Heart left ventricle (tissue), 13 donors: ENCODE data around the gene SIM2.

Experiments
- CTCF ChIP-seq, 12 donors: fragments of 200-600 bp; sonication (generic) in 4 of 12; IDR thresholded peaks; one replicate each; pipeline versions ENCODE4 v1.5.0 to v1.8.0; 2018 to 2022; ENCODE audit warnings: antibody characterized with exemption in 12 of 12, mild to moderate bottlenecking in 5 of 12
- POLR2A ChIP-seq, 2 donors: fragments of 450-650 bp; IDR thresholded peaks; one replicate each; pipeline ENCODE4 v1.6.1; 2017; ENCODE audit warnings: antibody characterized with exemption in 2 of 2, mild to moderate bottlenecking in 2 of 2, moderate library complexity in 2 of 2
- donor health status: ischemic (EF 13 %, LVEDD 7.1; RV severe dilation, severe dysfunction).
- donor health status: DM: no; HTN: yes; CAD: no.
- donor health status: DM: no; HTN: no; CAD: no.
- donor health status: ischemic (EF 25% LVEDD 6.9; RV normal size, moderate dysfunction).
- donor health status: ischemic (EF 25% LVEDD 5.7; RV mildly dilated, moderate dysfunction).
- donor health status: ischemic (EF 35%, LVEDD 5.7; RV mildly dilated, moderate dysfunction).
- donor health status: nonischemic (EF 11% LVEDD 7.7; RV severe dilation, severe dysfunction).
- donor health status: DM: yes; HTN: yes; CAD: no.
- donor health status: PGD.
- donor health status: ischemic (EF 29% LVEDD 5.4; RV normal size, mild dysfunction).
- donor health status: nonischemic (EF 23%, LVEDD 6.1; RV moderate dilation, normal function).

GRCh38 chr21:36743008-36743407 is 44.1 kb downstream of the SIM2 start:
- no peak for TF ChIP-seq CTCF (IDR thresholded peaks at IDR 0.05)
- no peak for TF ChIP-seq POLR2A (IDR thresholded peaks at IDR 0.05)
